Ectodermal cell (in vitro differentiated cells): ENCODE data around the gene NRIP2.
A peak's percentile ranks its signal among the peaks of the same experiment; 100 is the strongest.

Experiments
- H3K27ac ChIP-seq: 2 replicates; pipeline ENCODE4 v1.7.0; 2013; ENCODE audit warnings: mild to moderate bottlenecking, low read depth, low read length; ENCODE audit not compliant: insufficient read depth, poor library complexity, severe bottlenecking
- H3K27me3 ChIP-seq: 2 replicates; pipeline ENCODE4 v1.7.0; 2013; ENCODE audit warnings: mild to moderate bottlenecking, low read length; ENCODE audit not compliant: insufficient read depth, control insufficient read depth, poor library complexity, severe bottlenecking
- H3K36me3 ChIP-seq: one replicate; pipeline ENCODE4 v1.7.0; 2013; ENCODE audit warnings: low read length; ENCODE audit not compliant: control insufficient read depth, insufficient read depth
- H3K4me1 ChIP-seq: one replicate; pipeline ENCODE4 v1.7.0; 2013; ENCODE audit warnings: low read length; ENCODE audit not compliant: control insufficient read depth, insufficient read depth
- H3K4me3 ChIP-seq: 2 replicates; pipeline ENCODE4 v1.7.0; 2013; ENCODE audit warnings: low read depth, low read length, control low read depth; ENCODE audit not compliant: insufficient read depth
- H3K9me3 ChIP-seq: 2 replicates; pipeline ENCODE4 v1.7.0; 2013; ENCODE audit warnings: mild to moderate bottlenecking, low read length, moderate library complexity; ENCODE audit not compliant: control insufficient read depth
- WGBS, 2 experiments: methylation state at CpG; one replicate each; pipeline ENCODE4 v1.1.7; 2013; ENCODE audit warnings: missing lambda C conversion rate in 2 of 2; 5-methylcytosine and 5-hydroxymethylcytosine counted together

NRIP2 gene

DNA sequence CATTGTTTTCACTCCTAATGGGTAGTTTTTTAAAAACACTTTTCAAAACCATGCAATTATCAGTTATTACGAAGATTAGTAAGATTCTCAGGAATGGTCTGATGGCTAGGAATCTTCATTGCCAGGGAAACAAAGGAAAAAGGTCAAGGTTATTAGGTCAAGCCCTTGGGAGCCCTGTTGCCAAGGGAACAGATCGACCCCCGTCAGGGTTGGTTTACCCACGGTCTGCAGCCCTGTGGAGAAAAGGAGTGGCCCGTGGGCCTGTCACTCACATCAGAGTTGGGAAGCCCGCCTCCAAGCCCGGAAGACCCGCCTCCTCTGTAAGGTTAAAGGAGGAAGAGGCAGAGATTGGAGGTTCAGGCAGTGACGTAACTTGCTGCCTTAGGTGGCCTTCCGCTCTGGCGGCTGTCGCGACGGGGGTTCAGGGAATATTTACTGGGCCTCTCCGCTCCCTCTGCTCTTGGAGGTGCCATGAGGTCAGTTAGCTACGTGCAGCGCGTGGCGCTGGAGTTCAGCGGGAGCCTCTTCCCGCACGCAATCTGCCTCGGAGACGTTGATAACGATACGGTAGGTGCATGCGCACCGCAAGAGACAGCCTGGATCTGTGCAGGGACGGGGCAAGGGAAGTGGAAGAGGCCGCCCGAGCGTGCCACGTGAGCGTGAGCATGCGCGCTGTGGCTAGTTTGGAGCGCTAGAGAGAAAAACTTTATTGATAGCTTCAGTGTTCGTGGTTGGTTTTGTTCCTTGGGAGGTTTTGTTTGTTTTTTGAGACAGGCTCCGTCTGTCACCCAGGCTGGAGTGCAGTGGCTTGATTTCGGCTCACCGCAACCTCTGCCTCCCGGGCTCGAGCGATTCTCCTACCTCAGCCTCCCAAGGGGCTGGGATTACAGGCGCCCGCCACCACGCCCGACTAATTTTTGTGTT, 22.3 kb downstream of the NRIP2 start, which contains the start of gene ITFG2:
Gene ITFG2, plus strand, starts transcription at position 379 of the 924 bp plus-strand sequence. Its CDS starts 93 bp downstream, at position 472.
- WGBS, 2 experiments = 2 to 3% methylated on average over 48 of the region's 48 CpGs

GRCh38 chr12:2811801-2812200, 23.0 kb downstream of the NRIP2 start:
- WGBS, 2 experiments = 94 to 100% methylated on average over 2 to 4 of the region's 5 CpGs
- no peak overlapping the region for H3K27ac ChIP-seq
- no peaks in the 10 kb centered on the region for H3K4me1 ChIP-seq
- no peak overlapping the region for H3K4me3 ChIP-seq
- H3K9me3 ChIP-seq = no peaks in the 10 kb centered on the region
- no peaks in the 10 kb centered on the region for H3K27me3 ChIP-seq
- no peaks in the 10 kb centered on the region for H3K36me3 ChIP-seq

More for the DNA sequence above, 22.3 kb downstream of the NRIP2 start, which contains the start of gene ITFG2:
- H3K27ac ChIP-seq = peak within 1 kb of the TSS; percentile 96
- peaks cover under 1% of the 10 kb centered on the region for H3K36me3 ChIP-seq
- H3K27me3 ChIP-seq = no peaks in the 10 kb centered on the region
- peak within 1 kb of the TSS; percentile 83 for H3K4me3 ChIP-seq
- H3K4me1 ChIP-seq = no peaks in the 10 kb centered on the region
- H3K9me3 ChIP-seq = no peaks in the 10 kb centered on the region

GRCh38 chr12:2806700-2807099, 28.1 kb downstream of the NRIP2 start:
- Histone ChIP-seq H3K27me3 (no peaks in the 10 kb centered on the region), H3K27ac (no peak overlapping the region), H3K4me1 (no peaks in the 10 kb centered on the region), H3K9me3 (no peaks in the 10 kb centered on the region), H3K4me3 (no peak overlapping the region), H3K36me3 (peaks cover 6% of the 10 kb centered on the region)
- WGBS, 2 experiments = 94 to 97% methylated on average over 6 of the region's 6 CpGs

DNA sequence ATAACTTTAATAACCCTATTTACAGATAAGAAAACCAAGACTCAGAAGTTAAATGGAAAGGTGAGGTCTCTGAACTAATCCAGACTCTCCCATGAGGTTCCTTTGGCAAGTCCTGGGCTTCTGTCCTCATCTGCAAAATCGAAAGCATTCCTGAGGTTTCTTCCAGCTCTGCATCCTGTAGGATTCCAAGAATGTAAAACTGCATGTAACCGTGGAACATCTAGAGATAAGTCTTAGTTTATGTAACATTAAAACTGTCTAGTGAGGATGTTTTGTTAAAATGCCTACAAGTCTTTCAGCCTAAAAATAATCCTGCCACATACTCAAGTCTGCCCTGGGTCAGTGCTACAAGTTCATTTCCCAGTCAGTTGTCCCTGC, 29.7 kb downstream of the NRIP2 start:
- H3K4me1 ChIP-seq = no peaks in the 10 kb centered on the region
- H3K27ac ChIP-seq = no peak overlapping the region
- peaks cover 17% of the 10 kb centered on the region for H3K36me3 ChIP-seq
- no peaks in the 10 kb centered on the region for H3K27me3 ChIP-seq
- no peak overlapping the region for H3K4me3 ChIP-seq
- 92 to 95% methylated on average over 2 of the region's 2 CpGs for WGBS, 2 experiments
- no peaks in the 10 kb centered on the region for H3K9me3 ChIP-seq

DNA sequence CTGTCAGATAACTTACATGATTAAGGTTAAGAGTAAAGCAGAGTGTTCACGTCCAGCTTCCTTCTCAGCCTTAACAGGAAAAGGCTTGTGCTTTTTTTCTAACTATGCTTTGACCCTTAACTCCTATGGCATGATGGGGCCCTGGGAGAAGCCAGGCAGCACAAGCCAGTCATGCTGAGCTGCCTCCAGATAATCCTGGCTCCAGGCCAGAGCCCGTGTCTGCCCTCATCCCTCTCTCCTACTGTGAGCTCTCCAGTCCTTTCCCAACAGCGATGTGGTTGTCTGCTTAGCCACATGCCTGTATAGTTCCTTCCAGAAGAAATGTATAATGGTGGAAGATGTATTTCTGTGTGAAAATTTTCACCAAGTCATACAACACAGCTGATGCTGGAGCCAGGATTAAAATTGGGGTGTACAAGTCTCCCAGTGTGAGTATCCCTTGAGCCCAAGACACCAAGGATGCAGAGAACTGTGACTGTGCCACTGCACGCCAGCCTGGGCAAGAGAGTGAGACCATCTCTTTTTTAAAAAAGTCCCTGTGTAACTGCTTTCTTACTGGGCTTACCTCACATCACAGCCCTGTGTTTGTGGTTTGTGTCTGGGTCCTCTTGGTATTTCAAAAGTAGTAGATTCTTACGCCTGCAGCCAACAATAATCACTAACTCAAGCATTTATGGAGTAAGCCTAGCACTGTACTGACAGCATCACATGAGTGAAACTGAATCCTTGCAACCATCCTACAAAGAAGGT, 30.3 kb downstream of the NRIP2 start:
- no peaks in the 10 kb centered on the region for H3K27me3 ChIP-seq
- no peaks in the 10 kb centered on the region for H3K9me3 ChIP-seq
- no peak overlapping the region for H3K27ac ChIP-seq
- H3K4me1 ChIP-seq = no peaks in the 10 kb centered on the region
- peaks cover 17% of the 10 kb centered on the region for H3K36me3 ChIP-seq
- H3K4me3 ChIP-seq = no peak overlapping the region
- 89 to 91% methylated on average over 4 to 5 of the region's 5 CpGs for WGBS, 2 experiments

DNA sequence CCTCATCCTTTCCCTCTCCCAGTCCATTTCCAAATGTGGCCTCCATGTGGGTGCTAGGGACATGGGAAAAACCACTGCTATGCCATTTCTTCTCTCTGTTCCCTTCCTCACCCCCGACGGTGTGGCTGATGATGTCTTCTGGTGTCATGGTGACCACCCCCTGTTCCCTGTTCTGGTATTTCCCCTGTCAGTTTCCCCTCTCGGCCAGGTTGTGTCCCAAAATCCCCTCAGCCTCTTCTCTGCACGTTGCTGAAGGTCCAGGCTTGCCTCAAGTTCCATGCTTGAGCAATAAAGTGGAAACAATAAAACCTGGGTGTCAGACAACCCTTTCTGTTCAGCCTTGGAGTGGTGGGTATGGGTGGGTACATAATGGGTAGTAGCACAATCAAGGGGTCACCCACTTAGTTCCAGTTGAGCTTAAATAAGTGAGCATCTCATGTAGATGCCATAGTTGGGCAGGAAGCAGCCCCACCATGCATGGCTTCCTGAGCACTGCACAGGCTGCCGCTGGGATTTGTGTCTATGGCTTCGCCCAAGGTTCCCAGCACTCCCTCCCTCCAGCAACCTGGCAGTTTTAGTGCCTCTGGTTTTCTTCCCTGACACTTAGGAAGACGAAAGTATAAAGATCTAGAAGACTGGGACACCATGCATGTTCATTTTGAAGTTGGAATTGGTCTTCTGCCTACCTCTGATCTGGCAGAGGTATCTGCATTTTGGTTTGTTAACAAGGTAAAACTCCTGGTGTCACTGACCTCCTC, 31.0 kb downstream of the NRIP2 start:
- no peaks in the 10 kb centered on the region for H3K9me3 ChIP-seq
- H3K27ac ChIP-seq = no peak overlapping the region
- H3K4me3 ChIP-seq = no peak overlapping the region
- no peaks in the 10 kb centered on the region for H3K4me1 ChIP-seq
- H3K27me3 ChIP-seq = no peaks in the 10 kb centered on the region
- peaks cover 24% of the 10 kb centered on the region for H3K36me3 ChIP-seq
- 91 to 93% methylated on average over 7 of the region's 7 CpGs for WGBS, 2 experiments

- no peak overlapping the region for H3K4me3 ChIP-seq
- peaks cover 36% of the 10 kb centered on the region for H3K36me3 ChIP-seq
- H3K27ac ChIP-seq = no peak overlapping the region
- WGBS, 2 experiments = 94 to 95% methylated on average over 15 of the region's 16 CpGs
- no peaks in the 10 kb centered on the region for H3K9me3 ChIP-seq
- H3K4me1 ChIP-seq = no peaks in the 10 kb centered on the region
- H3K27me3 ChIP-seq = no peaks in the 10 kb centered on the region
Observed at GRCh38 chr12:2801044-2801783, 33.6 kb downstream of the NRIP2 start.

GRCh38 chr12:2800046-2800570, 34.7 kb downstream of the NRIP2 start:
- Histone ChIP-seq H3K4me3 (no peak overlapping the region), H3K36me3 (peaks cover 36% of the 10 kb centered on the region), H3K4me1 (no peaks in the 10 kb centered on the region), H3K27me3 (no peaks in the 10 kb centered on the region), H3K27ac (no peak overlapping the region), H3K9me3 (no peaks in the 10 kb centered on the region)
- 96 to 98% methylated on average over 3 of the region's 3 CpGs for WGBS, 2 experiments

DNA sequence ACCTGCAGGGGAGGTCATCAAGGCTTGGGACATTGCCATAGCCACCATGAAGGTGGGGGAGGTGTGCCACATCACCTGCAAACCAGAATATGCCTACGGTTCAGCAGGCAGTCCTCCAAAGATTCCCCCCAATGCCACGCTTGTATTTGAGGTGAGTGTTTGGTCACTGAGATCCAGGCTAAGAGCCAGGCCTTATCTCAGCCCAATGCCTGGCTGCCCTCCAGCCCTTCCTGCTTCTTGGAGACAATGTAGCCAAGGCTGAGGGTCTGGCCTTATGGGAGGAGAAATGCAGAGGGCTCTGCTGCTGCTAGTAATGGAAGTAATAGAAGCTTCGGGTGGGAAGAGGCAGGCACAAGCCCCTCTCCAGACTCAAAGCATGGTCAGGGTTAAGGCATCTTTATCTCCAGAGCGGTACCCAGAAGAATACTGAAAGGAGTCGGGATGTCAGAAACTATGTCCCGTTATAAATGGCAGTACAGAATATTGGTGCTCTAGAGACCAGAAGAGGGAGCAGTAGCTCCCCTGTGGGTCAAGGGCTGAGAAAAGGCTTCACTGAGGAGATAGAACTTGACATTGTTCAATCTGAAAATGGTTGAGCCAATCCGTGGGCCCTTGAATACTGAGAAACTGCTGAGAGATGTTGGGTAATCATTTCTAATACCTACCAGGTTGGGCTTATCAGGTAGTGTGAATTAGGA, 37.0 kb downstream of the NRIP2 start:
- no peak overlapping the region for H3K4me3 ChIP-seq
- no peaks in the 10 kb centered on the region for H3K9me3 ChIP-seq
- H3K27ac ChIP-seq = no peak overlapping the region
- WGBS, 2 experiments = 94 to 95% methylated on average over 7 of the region's 7 CpGs
- H3K4me1 ChIP-seq = no peaks in the 10 kb centered on the region
- H3K27me3 ChIP-seq = peaks cover 20% of the 10 kb centered on the region
- peaks cover 30% of the 10 kb centered on the region for H3K36me3 ChIP-seq
